CD4-positive, alpha-beta T cell (primary cell): ENCODE measurements around the gene ETV4. TPM values are rescaled to one million over a fixed set of nuclear protein-coding genes. Genes with fewer than 3 reads are reported as not detected.

Experiments used
- ATAC-seq: fragments of 200-7000 bp; cut with Tn5 transposase; one replicate; pipeline ENCODE4 v1.10.0; 2022; ENCODE audit warnings: mild to moderate bottlenecking; ENCODE audit not compliant: poor library complexity
- CTCF ChIA-PET: fragments of 350-600 bp; sonication (Branson Sonifier 250); formaldehyde crosslinking; loops from one replicate; lab custom pipeline; 2021; ENCODE audit warnings: antibody characterized with exemption, inconsistent platforms; lab: Charles Lee
- POLR2A ChIA-PET: fragments of 350-600 bp; sonication (Branson Sonifier 250); formaldehyde crosslinking; loops from one replicate; lab custom pipeline; 2021; ENCODE audit warnings: antibody characterized with exemption, inconsistent platforms; lab: Charles Lee
- DNase-seq, 14 experiments: peaks; one replicate each; pipeline ENCODE4 v3.0.0-alpha.2; 2013 to 2020; ENCODE audit warnings: mixed read lengths in 2 of 14
- H3K27ac ChIP-seq, 2 donors: one replicate each; pipeline versions ENCODE4 v1.5.1 to v1.7.0; 2013; ENCODE audit warnings: low read length in 2 of 2, low read depth in 1 of 2, mild to moderate bottlenecking in 1 of 2
- H3K27me3 ChIP-seq, 2 experiments: 1 replicate in 1 of 2; 2 replicates in 1 of 2; pipeline versions ENCODE4 v1.6.1 to v1.7.0; 2013; ENCODE audit warnings: low read length in 2 of 2, control low read depth in 1 of 2, mild to moderate bottlenecking in 1 of 2, moderate library complexity in 1 of 2; ENCODE audit not compliant: insufficient read depth in 2 of 2, control insufficient read depth in 1 of 2
- H3K36me3 ChIP-seq: one replicate; pipeline ENCODE4 v1.6.1; 2013; ENCODE audit warnings: low read length, control low read depth; ENCODE audit not compliant: insufficient read depth
- H3K4me1 ChIP-seq: one replicate; pipeline ENCODE4 v1.6.1; 2013; ENCODE audit warnings: low read length, control low read depth; ENCODE audit not compliant: insufficient read depth
- H3K4me3 ChIP-seq: one replicate; pipeline ENCODE4 v1.5.1; 2013; ENCODE audit warnings: mild to moderate bottlenecking, low read length, moderate library complexity
- H3K9me3 ChIP-seq, 2 experiments: 1 replicate in 1 of 2; 2 replicates in 1 of 2; pipeline versions ENCODE4 v1.6.1 to v1.7.0; 2013; ENCODE audit warnings: low read length in 2 of 2, mild to moderate bottlenecking in 2 of 2, control low read depth in 1 of 2, moderate library complexity in 1 of 2; ENCODE audit not compliant: control insufficient read depth in 1 of 2, insufficient read depth in 1 of 2
- H3K27ac Mint-ChIP-seq: one replicate; pipeline ENCODE4 v1.8.0; 2020; ENCODE audit warnings: mixed read lengths
- H3K27me3 Mint-ChIP-seq: one replicate; pipeline ENCODE4 v1.8.0; 2021; ENCODE audit warnings: mixed read lengths
- H3K36me3 Mint-ChIP-seq: one replicate; pipeline ENCODE4 v1.8.0; 2021; ENCODE audit warnings: low read depth, mixed read lengths
- H3K4me1 Mint-ChIP-seq: one replicate; pipeline ENCODE4 v1.8.0; 2021; ENCODE audit warnings: low read depth, mixed read lengths
- H3K4me3 Mint-ChIP-seq: one replicate; pipeline ENCODE4 v1.8.0; 2020; ENCODE audit warnings: mild to moderate bottlenecking, mixed read lengths
- H3K9me3 Mint-ChIP-seq: one replicate; pipeline ENCODE4 v1.8.0; 2020; ENCODE audit warnings: mixed read lengths
- CTCF ChIP-seq: fragments of 200-600 bp; IDR thresholded peaks from one replicate; pipeline ENCODE4 v1.8.0; 2022; ENCODE audit warnings: antibody characterized with exemption, mild to moderate bottlenecking
- intact Hi-C, 2 experiments: fragments of 100-400 bp; cut with DNase I in 1 of 2; cut with micrococcal nuclease in 1 of 2; formaldehyde crosslinking; loops; one replicate each; pipeline versions ENCODE4 v1.15.1 to v1.9.0; 2023 to 2025; cut with DNase I, micrococcal nuclease
- total RNA-seq, 174 experiments: library from RNA in 2 of 174; stranded (reverse) in 2 of 174; gene quantifications; one replicate each; pipeline ENCODE4 v1.2.3 and lab custom pipeline; 2021 to 2026

The ETV4 gene
- total RNA-seq, 2 experiments from 2014 or later, result not detected

- Histone ChIP-seq H3K4me3 (no peak overlapping the region), H3K4me1 (peaks cover 2% of the 10 kb centered on the region), H3K27me3 (peaks cover 38 to 42% of the 10 kb centered on the region in 2 experiments), H3K36me3 (no peaks in the 10 kb centered on the region), H3K9me3 (peaks cover 0 to 3% of the 10 kb centered on the region in 2 experiments), H3K27ac (no peak overlapping the region)
- no peak overlapping the region for H3K27ac Mint-ChIP-seq
- no peaks in the 10 kb centered on the region for H3K9me3 Mint-ChIP-seq
- ATAC-seq (no peak), DNase-seq (no peak)
- H3K36me3 Mint-ChIP-seq, result no peaks in the 10 kb centered on the region
- H3K4me1 Mint-ChIP-seq, result peaks cover 6% of the 10 kb centered on the region
- peaks cover 57% of the 10 kb centered on the region for H3K27me3 Mint-ChIP-seq
- H3K4me3 Mint-ChIP-seq, result no peak overlapping the region
- POLR2A ChIA-PET, result no interaction called here
- intact Hi-C loops, result no loop called here
- CTCF ChIA-PET, result no interaction called here
- TF ChIP-seq CTCF, result no peak
These were observed 6.2 kb upstream of the ETV4 start for GRCh38 chr17:43552229-43552837.

GRCh38 chr17:43550754-43551153 is 4.6 kb upstream of the ETV4 start:
- Histone ChIP-seq H3K27me3 (peaks cover 51 to 57% of the 10 kb centered on the region in 2 experiments), H3K9me3 (peaks cover 0 to 3% of the 10 kb centered on the region in 2 experiments), H3K36me3 (no peaks in the 10 kb centered on the region), H3K4me3 (no peak overlapping the region), H3K4me1 (peaks cover 18% of the 10 kb centered on the region), H3K27ac (no peak overlapping the region)
- CTCF ChIA-PET, result no interaction called here
- Mint-ChIP-seq H3K27me3 (peaks cover 62% of the 10 kb centered on the region), H3K9me3 (no peaks in the 10 kb centered on the region), H3K27ac (no peak overlapping the region), H3K4me3 (no peak overlapping the region), H3K36me3 (peaks cover 6% of the 10 kb centered on the region), H3K4me1 (peaks cover 18% of the 10 kb centered on the region)
- ATAC-seq (no peak), DNase-seq (no peak)
- TF ChIP-seq CTCF, result no peak
- POLR2A ChIA-PET, result no interaction called here
- intact Hi-C loops, result no loop called here

- peaks cover 24% of the 10 kb centered on the region for H3K4me1 Mint-ChIP-seq
- no peaks in the 10 kb centered on the region for H3K36me3 ChIP-seq
- DNase-seq (no peak), ATAC-seq (no peak)
- TF ChIP-seq CTCF, result no peak
- H3K27ac Mint-ChIP-seq, result no peak overlapping the region
- H3K4me3 ChIP-seq, result no peak overlapping the region
- H3K27ac ChIP-seq, result no peak overlapping the region
- peaks cover 70% of the 10 kb centered on the region for H3K27me3 Mint-ChIP-seq
- intact Hi-C loops, result no loop called here
- ChIA-PET POLR2A (no interaction called here), CTCF (interaction anchor here (1.5 kb wide), 1 partner anchor 66 kb away, joined by 3 read pairs; the partner anchor contains the start of gene DHX8)
- no peaks in the 10 kb centered on the region for H3K9me3 ChIP-seq
- peak overlapping the region; percentile 0 for H3K4me3 Mint-ChIP-seq
- H3K9me3 Mint-ChIP-seq, result no peaks in the 10 kb centered on the region
- peaks cover 64 to 67% of the 10 kb centered on the region in 2 experiments for H3K27me3 ChIP-seq
- peaks cover 6% of the 10 kb centered on the region for H3K36me3 Mint-ChIP-seq
- H3K4me1 ChIP-seq, result peaks cover 31% of the 10 kb centered on the region
These were observed 3.4 kb upstream of the ETV4 start for GRCh38 chr17:43549496-43549895.
